GM19438 (cell line): ENCODE data around the gene CTSV.
"Not testable (repeated sequence)": the region's sequence is repeated elsewhere in the genome, so short reads cannot be mapped to it uniquely, and the experiment has no call there.

Experiments used
- ATAC-seq: cut with Tn5 transposase; IDR thresholded peaks from one replicate; pipeline ENCODE4 v1.9.1; 2021; ENCODE audit warnings: low read depth; ENCODE audit not compliant: unreplicated experiment

The CTSV gene

GRCh38 chr9:97038611-97039513 is at the start of gene CTSV:
Gene CTSV, minus strand, starts transcription at chr9:97039142. Its CDS starts 1,099 bp downstream, at chr9:97038043.
- peak; percentile 98 for ATAC-seq

- ATAC-seq = not testable (repeated sequence)
Observed at GRCh38 chr9:97087668-97088215, 48.8 kb upstream of the CTSV start.

GRCh38 chr9:97084562-97084991 is 45.6 kb upstream of the CTSV start:
- not testable (repeated sequence) for ATAC-seq

- ATAC-seq = no peak
Observed at GRCh38 chr9:97078362-97078761, 39.4 kb upstream of the CTSV start.

GRCh38 chr9:97077452-97078295 is 38.7 kb upstream of the CTSV start:
- no peak for ATAC-seq

- ATAC-seq = not testable (repeated sequence)
Observed at GRCh38 chr9:97076731-97077451, 37.9 kb upstream of the CTSV start.

- ATAC-seq = no peak
Observed at GRCh38 chr9:97076238-97076637, 37.3 kb upstream of the CTSV start.

- ATAC-seq = no peak
Observed at GRCh38 chr9:97075289-97075985, 36.5 kb upstream of the CTSV start.

- no peak for ATAC-seq
Observed at GRCh38 chr9:97073506-97073905, 34.6 kb upstream of the CTSV start.

- no peak for ATAC-seq
Observed at GRCh38 chr9:97072285-97072776, 33.4 kb upstream of the CTSV start.

GRCh38 chr9:97070325-97070724 is 31.4 kb upstream of the CTSV start:
- ATAC-seq = not testable (repeated sequence)

- no peak for ATAC-seq
Observed at GRCh38 chr9:97067490-97067889, 28.5 kb upstream of the CTSV start.

GRCh38 chr9:97064176-97064575 is 25.2 kb upstream of the CTSV start:
- no peak for ATAC-seq

- ATAC-seq = no peak
Observed at GRCh38 chr9:97060796-97061195, 21.9 kb upstream of the CTSV start.

GRCh38 chr9:97059626-97060025 is 20.7 kb upstream of the CTSV start:
- no peak for ATAC-seq

- no peak for ATAC-seq
Observed at GRCh38 chr9:97057651-97058050, 18.7 kb upstream of the CTSV start.

GRCh38 chr9:97055891-97056290 is 16.9 kb upstream of the CTSV start:
- ATAC-seq = not testable (repeated sequence)

GRCh38 chr9:97053717-97054116 is 14.8 kb upstream of the CTSV start:
- ATAC-seq = no peak

- no peak for ATAC-seq
Observed at GRCh38 chr9:97052735-97053134, 13.8 kb upstream of the CTSV start.

GRCh38 chr9:97046228-97046627 is 7.3 kb upstream of the CTSV start:
- no peak for ATAC-seq
